ENCODE results near the gene CDCP1. TPM values are rescaled to one million over a fixed set of nuclear protein-coding genes. Genes with fewer than 3 reads are reported as not detected.
"Not testable (repeated sequence)": the region's sequence is repeated elsewhere in the genome, so short reads cannot be mapped to it uniquely, and the experiment has no call there.

CDCP1 gene
- total RNA-seq, 4 donors from 2014 or later = 41.6 to 64.6 (median 53.4) TPM

DNA sequence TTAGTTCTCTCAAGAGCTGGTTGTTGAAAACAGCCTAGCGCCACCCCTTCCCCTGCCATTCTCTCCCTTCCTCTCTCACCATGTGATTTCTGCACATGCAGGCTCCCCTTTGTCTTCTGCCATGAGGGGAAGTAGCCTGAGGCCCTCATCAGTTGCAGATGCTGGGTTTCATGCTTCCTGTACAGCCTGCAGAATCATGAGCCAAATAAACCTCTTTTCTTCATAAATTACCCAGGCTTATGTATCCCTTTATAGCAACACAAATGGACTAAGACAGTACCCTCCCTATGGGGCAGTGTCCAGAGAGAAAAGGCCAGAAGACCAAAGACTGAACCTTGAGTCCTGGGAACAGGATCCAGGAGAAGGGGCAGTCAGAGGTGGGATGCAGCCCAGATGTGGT lies 65.4 kb downstream of the CDCP1 start:
- TF ChIP-seq POLR2AphosphoS5 (IDR thresholded peaks at IDR 0.05) = no peak
- TF ChIP-seq EP300 (IDR thresholded peaks at IDR 0.05; ENCODE audit: low read depth) = no peak
- no peak for TF ChIP-seq POLR2A (IDR thresholded peaks at IDR 0.05)
- TF ChIP-seq CTCF (IDR thresholded peaks at IDR 0.05) = no peak
- Histone ChIP-seq H3K36me3 (no peaks in the 10 kb centered on the region), H3K9me3 (no peaks in the 10 kb centered on the region), H3K4me1 (peaks cover 3 to 14% (median 13%) of the 10 kb centered on the region in 4 donors), H3K4me3 (no peak overlapping the region), H3K27ac (no peak overlapping the region), H3K27me3 (no peaks in the 10 kb centered on the region)
- intact Hi-C loops (cut with DNase I; ENCODE audit: low total_unique reads) = no loop called here
- in situ Hi-C loops (cut with MboI; ENCODE audit: low pct_ligation_motif_present in 1 of 4, low pct_unique_long_range_greater_than_20kb in 1 of 4, low sequenced_read_pairs in 3 of 4) = no loop called here
- WGBS, 2 donors (ENCODE audit: low coverage in 1 of 2) = 78% methylated on average over 1 of the region's 1 CpG; no CpG with 5 or more reads in 1 of the 2 donors
- DNase-seq = no peak

GRCh38 chr3:45079715-45080114 lies 66.5 kb downstream of the CDCP1 start:
- peak overlapping the region; percentile 47 to 77 (median 62) for H3K27ac ChIP-seq
- DNase-seq = no peak
- H3K36me3 ChIP-seq = no peaks in the 10 kb centered on the region
- 50% methylated on average over 1 of the region's 1 CpG; no CpG with 5 or more reads in 1 of the 2 donors for WGBS, 2 donors (ENCODE audit: low coverage in 1 of 2)
- peaks cover 3 to 14% (median 13%) of the 10 kb centered on the region in 4 donors for H3K4me1 ChIP-seq
- intact Hi-C loops (cut with DNase I; ENCODE audit: low total_unique reads) (no loop called here), in situ Hi-C loops (cut with MboI; ENCODE audit: low pct_ligation_motif_present in 1 of 4, low pct_unique_long_range_greater_than_20kb in 1 of 4, low sequenced_read_pairs in 3 of 4) (no loop called here)
- no peak overlapping the region for H3K4me3 ChIP-seq
- TF ChIP-seq POLR2AphosphoS5 (IDR thresholded peaks at IDR 0.05) (no peak), EP300 (IDR thresholded peaks at IDR 0.05; ENCODE audit: low read depth) (no peak), CTCF (IDR thresholded peaks at IDR 0.05) (no peak), POLR2A (IDR thresholded peaks at IDR 0.05) (no peak)
- no peaks in the 10 kb centered on the region for H3K9me3 ChIP-seq
- H3K27me3 ChIP-seq = no peaks in the 10 kb centered on the region

DNA sequence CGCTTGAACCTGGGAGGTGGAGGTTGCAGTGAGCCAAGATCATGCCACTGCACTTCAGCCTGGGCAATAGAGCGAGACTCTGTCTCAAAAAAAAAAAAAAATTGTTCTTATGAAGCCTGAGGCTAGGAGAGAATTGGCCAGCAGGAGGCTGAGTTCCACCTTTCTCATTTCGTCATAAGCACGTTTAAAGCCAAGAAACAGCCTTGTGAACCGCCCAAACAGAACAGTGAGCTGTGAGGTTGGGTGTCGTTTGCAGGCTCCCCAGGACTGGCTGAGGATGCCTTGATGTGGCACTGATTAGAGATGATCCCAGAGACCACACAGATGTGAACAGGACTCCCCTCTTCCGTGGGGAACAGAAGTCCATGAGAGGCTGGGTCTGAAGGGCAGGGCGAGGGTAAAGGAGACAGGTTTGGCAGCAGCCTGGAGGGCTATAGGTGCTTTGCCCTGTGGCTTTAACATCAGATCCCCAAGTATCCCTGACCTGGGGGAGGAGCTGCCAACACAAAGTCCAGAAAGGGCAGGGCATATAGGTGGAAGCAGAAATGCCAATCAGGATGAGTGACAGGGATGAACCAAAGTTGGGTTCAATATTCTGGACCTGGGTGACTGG lies 67.2 kb downstream of the CDCP1 start:
- DNase-seq = peak; percentile 47
- intact Hi-C loops (cut with DNase I; ENCODE audit: low total_unique reads) = no loop called here
- H3K27me3 ChIP-seq = no peaks in the 10 kb centered on the region
- no peaks in the 10 kb centered on the region for H3K36me3 ChIP-seq
- no peak for TF ChIP-seq POLR2A (IDR thresholded peaks at IDR 0.05)
- TF ChIP-seq POLR2AphosphoS5 (IDR thresholded peaks at IDR 0.05) = no peak
- peak in 4 of 5 experiments; percentile 15 to 55 (median 41) for TF ChIP-seq CTCF (IDR thresholded peaks at IDR 0.05)
- 63 to 100% methylated on average over 1 to 8 of the region's 8 CpGs for WGBS, 2 donors (ENCODE audit: low coverage in 1 of 2)
- in situ Hi-C loops (cut with MboI; ENCODE audit: low pct_ligation_motif_present in 1 of 4, low pct_unique_long_range_greater_than_20kb in 1 of 4, low sequenced_read_pairs in 3 of 4) = no loop called here
- H3K9me3 ChIP-seq = no peaks in the 10 kb centered on the region
- H3K4me3 ChIP-seq = no peak overlapping the region
- peaks cover 3 to 14% (median 13%) of the 10 kb centered on the region in 4 donors for H3K4me1 ChIP-seq
- H3K27ac ChIP-seq = peak overlapping the region; percentile 47 to 77 (median 62)

GRCh38 chr3:45078256-45078655 lies 67.9 kb downstream of the CDCP1 start:
- H3K27me3 ChIP-seq; in situ Hi-C loops (cut with MboI; ENCODE audit: low pct_ligation_motif_present in 1 of 4, low pct_unique_long_range_greater_than_20kb in 1 of 4, low sequenced_read_pairs in 3 of 4); H3K9me3 ChIP-seq; DNase-seq; H3K36me3 ChIP-seq; intact Hi-C loops (cut with DNase I; ENCODE audit: low total_unique reads); H3K4me3 ChIP-seq: not testable (repeated sequence)
- Histone ChIP-seq H3K4me1 (peaks cover 3 to 14% (median 13%) of the 10 kb centered on the region in 4 donors), H3K27ac (peak overlapping the region in 1 of 4 donors; percentile 47)
- 60 to 100% methylated on average over 1 of the region's 1 CpG for WGBS, 2 donors (ENCODE audit: low coverage in 1 of 2)

All from transverse colon (tissue), 4 donors.